GM19324 (cell line): ENCODE measurements around the gene FUNDC2.
"Not testable (repeated sequence)": the region's sequence is repeated elsewhere in the genome, so short reads cannot be mapped to it uniquely, and the experiment has no call there.

ENCODE experiments used
- ATAC-seq: cut with Tn5 transposase; IDR thresholded peaks from one replicate; pipeline ENCODE4 v1.9.1; 2021; ENCODE audit warnings: mild to moderate bottlenecking, moderate library complexity; ENCODE audit not compliant: unreplicated experiment, low FRiP score

The FUNDC2 gene

GRCh38 chrX:155026727-155027508 lies at the start of gene FUNDC2:
FUNDC2 (plus strand) TSS chrX:155026844; CDS start chrX:155026939, 95 bp downstream.
- peak; percentile 96 for ATAC-seq

- ATAC-seq = no peak
Observed at GRCh38 chrX:154979629-154980028, 47.0 kb upstream of the FUNDC2 start.

- ATAC-seq = peak; percentile 89
Observed at GRCh38 chrX:154980330-154981115, 46.1 kb upstream of the FUNDC2 start.

- peak; percentile 32 for ATAC-seq
Observed at GRCh38 chrX:154981116-154981411, 45.6 kb upstream of the FUNDC2 start.

DNA sequence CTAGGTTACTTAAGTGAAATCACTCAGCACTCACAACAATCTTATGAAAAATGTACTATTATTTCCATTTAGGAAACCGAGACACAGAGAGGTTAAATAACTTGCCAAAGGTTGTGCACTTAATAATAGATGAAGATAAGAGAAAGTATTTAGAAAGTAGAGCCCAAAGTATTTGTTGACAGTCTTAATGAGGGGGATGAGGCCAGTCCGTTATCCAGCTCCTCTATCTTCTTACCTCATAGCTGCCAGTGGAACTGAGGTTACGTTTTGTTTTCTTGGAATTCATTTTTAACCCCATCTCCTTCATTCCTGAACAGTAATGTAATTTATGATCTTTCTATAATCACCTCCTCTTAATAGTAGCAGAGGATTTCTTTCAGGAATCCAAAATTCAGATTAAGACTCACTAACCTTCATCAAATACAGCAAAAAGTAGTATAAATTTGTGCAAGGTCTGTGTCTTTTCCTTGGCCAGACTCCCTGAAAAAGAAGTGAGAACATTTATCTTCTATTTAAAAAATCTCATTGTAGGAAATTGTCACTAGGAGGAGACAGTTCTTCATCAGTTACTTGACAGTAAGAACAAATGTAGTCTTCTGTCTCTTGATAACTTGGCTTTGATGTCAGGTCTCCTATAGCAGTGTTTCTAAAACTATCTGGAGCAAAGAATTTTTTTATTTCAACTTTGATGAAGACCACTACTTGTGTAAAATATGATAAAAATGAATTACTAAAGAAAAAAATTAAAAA lies 39.6 kb upstream of the FUNDC2 start:
- no peak for ATAC-seq

- no peak for ATAC-seq
Observed at GRCh38 chrX:154987940-154988339, 38.7 kb upstream of the FUNDC2 start.

- no peak for ATAC-seq
Observed at GRCh38 chrX:154988719-154989118, 37.9 kb upstream of the FUNDC2 start.

- no peak for ATAC-seq
Observed at GRCh38 chrX:154990496-154990895, 36.1 kb upstream of the FUNDC2 start.

DNA sequence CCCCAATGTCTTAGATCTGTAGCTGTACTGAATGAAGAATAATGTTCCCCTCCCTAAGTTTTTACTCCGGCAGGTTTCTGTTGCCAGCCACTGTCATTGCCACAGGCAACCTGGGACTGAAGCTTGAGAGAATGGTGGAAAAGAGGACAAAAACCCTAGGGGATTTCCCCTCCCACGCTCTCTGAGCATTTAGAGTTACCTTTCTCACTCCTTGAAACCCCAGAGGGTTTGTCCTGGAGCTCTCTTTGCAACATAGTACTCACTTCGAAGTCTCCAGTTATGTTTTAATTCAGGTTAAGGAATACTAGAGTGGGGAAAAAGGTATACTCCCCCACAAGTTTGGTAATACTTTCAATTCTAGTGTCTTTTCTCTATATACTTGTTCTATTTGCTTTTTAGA lies 35.6 kb upstream of the FUNDC2 start:
- ATAC-seq = no peak

DNA sequence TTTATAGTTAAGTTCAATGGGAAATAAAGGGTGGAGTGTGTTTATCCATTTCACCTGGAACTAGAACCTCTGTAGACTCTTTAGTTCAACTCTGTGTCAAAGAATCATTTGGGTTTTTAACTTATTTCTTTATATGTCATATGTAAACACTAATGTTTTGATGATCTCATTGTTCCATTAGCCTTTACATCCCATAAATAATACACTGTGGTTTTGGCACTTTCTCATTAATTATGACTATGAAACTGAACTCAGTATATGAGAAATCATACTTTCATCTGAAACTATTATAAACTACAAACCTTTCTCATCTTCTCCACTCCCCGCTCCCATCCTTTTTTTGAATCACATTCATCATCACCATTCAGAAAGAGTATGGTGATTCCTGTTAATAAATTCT lies 35.2 kb upstream of the FUNDC2 start:
- ATAC-seq = no peak

- no peak for ATAC-seq
Observed at GRCh38 chrX:154998204-154998880, 28.3 kb upstream of the FUNDC2 start.

DNA sequence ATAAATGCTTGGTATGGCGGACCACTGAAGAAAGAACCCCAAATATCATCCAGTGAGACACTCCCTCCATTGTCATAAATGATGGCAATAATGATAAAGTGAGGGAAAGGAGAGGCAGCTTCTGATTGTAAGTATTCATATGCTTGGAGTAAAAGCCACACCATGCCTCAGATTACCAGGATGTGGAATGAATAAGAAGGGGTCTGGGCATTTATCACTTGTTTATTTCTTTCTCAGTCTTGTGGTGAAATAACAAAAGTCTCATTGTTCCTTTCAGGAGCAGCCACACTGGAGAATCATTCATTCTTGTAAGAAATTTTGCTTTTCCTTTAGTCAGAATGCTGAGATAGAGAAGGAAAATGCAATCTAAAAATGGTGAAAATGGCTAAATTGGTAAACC lies 25.8 kb upstream of the FUNDC2 start:
- ATAC-seq = no peak

DNA sequence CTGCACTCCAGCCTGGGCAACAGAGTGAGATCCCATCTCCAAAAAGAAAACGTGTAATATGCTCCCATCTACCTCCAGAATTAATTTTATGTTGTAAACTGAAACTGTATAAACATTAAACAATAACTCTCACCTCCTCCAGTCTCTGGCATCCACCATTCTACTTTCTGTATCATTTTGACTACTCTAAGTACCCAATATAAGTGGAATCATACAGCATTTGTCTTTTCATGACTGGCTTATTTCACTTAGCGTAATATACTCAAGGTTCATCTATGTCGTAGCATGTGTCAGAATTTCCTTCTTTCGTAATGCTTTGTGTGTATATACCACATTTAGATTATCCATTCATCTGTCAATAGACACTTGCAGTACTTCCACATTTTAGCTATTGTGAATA lies 24.8 kb upstream of the FUNDC2 start:
- ATAC-seq = no peak

GRCh38 chrX:155005190-155005589 lies 21.5 kb upstream of the FUNDC2 start:
- no peak for ATAC-seq

GRCh38 chrX:155006379-155006778 lies 20.3 kb upstream of the FUNDC2 start:
- ATAC-seq = not testable (repeated sequence)

- not testable (repeated sequence) for ATAC-seq
Observed at GRCh38 chrX:155006913-155007671, 19.6 kb upstream of the FUNDC2 start.

- not testable (repeated sequence) for ATAC-seq
Observed at GRCh38 chrX:155008578-155008977, 18.1 kb upstream of the FUNDC2 start.

- no peak for ATAC-seq
Observed at GRCh38 chrX:155009994-155010472, 16.6 kb upstream of the FUNDC2 start.

DNA sequence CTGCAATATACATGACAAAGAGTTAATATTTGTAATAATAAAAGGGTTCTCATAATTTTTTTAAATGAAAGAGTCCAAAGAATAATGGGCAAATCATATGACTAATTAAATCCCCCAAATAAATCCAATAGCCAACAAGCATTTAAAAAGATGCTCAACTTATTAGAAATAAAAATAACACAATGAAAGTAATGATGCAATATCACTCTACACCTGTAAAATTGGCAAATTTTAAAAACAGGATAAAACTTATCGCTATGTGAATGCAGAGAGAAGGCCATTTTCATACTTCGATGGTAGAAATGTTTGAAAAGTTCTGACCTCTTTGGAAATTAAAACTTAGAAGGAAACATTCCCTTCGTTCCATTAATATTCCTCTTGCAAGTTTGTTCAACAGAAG lies 6.1 kb upstream of the FUNDC2 start:
- ATAC-seq = no peak

DNA sequence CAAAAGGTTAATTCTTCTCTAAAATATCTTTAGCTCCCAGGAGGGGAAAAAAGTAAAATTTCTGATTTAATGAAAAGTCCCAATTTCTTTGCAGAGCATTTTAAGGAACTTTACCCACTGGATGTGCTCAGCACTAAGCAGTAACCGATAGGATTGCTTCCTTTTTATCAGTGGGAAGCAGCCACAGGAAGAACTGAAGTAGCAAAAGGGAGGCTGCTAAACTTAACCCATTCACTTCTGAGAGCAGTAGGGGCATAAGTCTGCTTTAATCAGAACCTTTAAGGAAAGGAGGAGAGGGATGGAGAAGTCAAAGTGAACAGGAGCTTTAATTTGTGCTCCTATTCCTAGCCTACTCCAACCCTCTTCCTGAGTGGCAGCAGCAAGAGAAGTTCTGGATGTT lies 4.1 kb upstream of the FUNDC2 start, which contains the start of gene F8:
Gene F8, minus strand, starts transcription at position 139 of the 400 bp plus-strand sequence. CDS start 171 bp downstream, outside the sequence.
- ATAC-seq = no peak
